ENCODE data around the gene PRDM16.

- TF ChIP-seq CTCF (IDR thresholded peaks at IDR 0.05; ENCODE audit: insufficient read depth, low read depth, low read length) (no peak), EZH2 (IDR thresholded peaks at IDR 0.05; ENCODE audit: insufficient read depth, low read length) (no peak)
Observed at GRCh38 chr1:3076363-3076740, 7.3 kb downstream of the PRDM16 start.

All from astrocyte (in vitro differentiated cells and primary cell).